Measurements from ENCODE around the gene SLAMF9. TPM values are rescaled to one million over a fixed set of nuclear protein-coding genes. Genes with fewer than 3 reads are reported as not detected.

The SLAMF9 gene
- total RNA-seq, 1 experiment from 2014 or later = not detected

GRCh38 chr1:159946242-159947187, 7.5 kb downstream of the SLAMF9 start:
- no peak for DNase-seq (ENCODE audit: low spot score)

- peak; percentile 55 for DNase-seq (ENCODE audit: low spot score)
These were observed 8.4 kb downstream of the SLAMF9 start, which contains the start of gene IGSF9 for GRCh38 chr1:159945483-159946241. TSS of gene IGSF9 (minus strand) at chr1:159945613. CDS start at chr1:159943454, 2,159 bp downstream.

- no peak for DNase-seq (ENCODE audit: low spot score)
These were observed 9.2 kb downstream of the SLAMF9 start for GRCh38 chr1:159944623-159945455.

GRCh38 chr1:159943908-159944622, 10.0 kb downstream of the SLAMF9 start:
- DNase-seq (ENCODE audit: low spot score) = no peak

GRCh38 chr1:159943278-159943640, 10.8 kb downstream of the SLAMF9 start:
- DNase-seq (ENCODE audit: low spot score) = no peak

- DNase-seq (ENCODE audit: low spot score) = no peak
These were observed 11.3 kb downstream of the SLAMF9 start for GRCh38 chr1:159942632-159943277.

- DNase-seq (ENCODE audit: low spot score) = no peak
These were observed 12.2 kb downstream of the SLAMF9 start for GRCh38 chr1:159941591-159942560.

- no peak for DNase-seq (ENCODE audit: low spot score)
These were observed 12.9 kb downstream of the SLAMF9 start for GRCh38 chr1:159941141-159941540.

GRCh38 chr1:159940006-159940620, 13.9 kb downstream of the SLAMF9 start:
- DNase-seq (ENCODE audit: low spot score) = no peak

- no peak for DNase-seq (ENCODE audit: low spot score)
These were observed 14.4 kb downstream of the SLAMF9 start for GRCh38 chr1:159939678-159940002.

- no peak for DNase-seq (ENCODE audit: low spot score)
These were observed 14.9 kb downstream of the SLAMF9 start for GRCh38 chr1:159938905-159939677.

- peak; percentile 29 for DNase-seq (ENCODE audit: low spot score)
These were observed 15.7 kb downstream of the SLAMF9 start for GRCh38 chr1:159938211-159938852.

- no peak for DNase-seq (ENCODE audit: low spot score)
These were observed 16.8 kb downstream of the SLAMF9 start for GRCh38 chr1:159937054-159937750.

GRCh38 chr1:159936273-159936904, 17.6 kb downstream of the SLAMF9 start:
- DNase-seq (ENCODE audit: low spot score) = peak; percentile 35

- DNase-seq (ENCODE audit: low spot score) = no peak
These were observed 18.2 kb downstream of the SLAMF9 start for GRCh38 chr1:159935719-159936272.

- DNase-seq (ENCODE audit: low spot score) = no peak
These were observed 18.7 kb downstream of the SLAMF9 start for GRCh38 chr1:159935305-159935704.
